Upper lobe of left lung (tissue), 6 donors: ENCODE results near the gene ZCWPW2. TPM values are rescaled to one million over a fixed set of nuclear protein-coding genes. Genes with fewer than 3 reads are reported as not detected.

ENCODE experiments used
- ATAC-seq, 2 donors: fragments of 200-7000 bp; cut with Tn5 transposase; one replicate each; pipeline ENCODE4 v1.9.1; 2022; ENCODE audit warnings: mild to moderate bottlenecking in 2 of 2, moderate library complexity in 2 of 2; ENCODE audit not compliant: low FRiP score in 2 of 2
- DNase-seq, 2 donors: peaks; one replicate each; pipeline ENCODE4 v3.0.0-alpha.2; 2019 to 2020
- H3K27ac ChIP-seq, 4 donors: fragments of 200-600 bp; sonication (generic); one replicate each; pipeline ENCODE4 v1.5.1; 2016 to 2019
- H3K27me3 ChIP-seq, 4 donors: fragments of 200-600 bp; sonication (generic); one replicate each; pipeline ENCODE4 v1.5.1; 2017 to 2019
- H3K36me3 ChIP-seq, 4 donors: fragments of 200-600 bp; sonication (generic); one replicate each; pipeline ENCODE4 v1.5.1; 2016 to 2019
- H3K4me1 ChIP-seq, 4 donors: fragments of 200-600 bp; sonication (generic); one replicate each; pipeline ENCODE4 v1.5.1; 2018 to 2019
- H3K4me3 ChIP-seq, 4 donors: fragments of 200-600 bp; sonication (generic); one replicate each; pipeline ENCODE4 v1.5.1; 2017 to 2019; ENCODE audit warnings: mild to moderate bottlenecking in 2 of 4, moderate library complexity in 1 of 4
- H3K9me3 ChIP-seq, 4 donors: fragments of 200-600 bp; sonication (generic); one replicate each; pipeline ENCODE4 v1.5.1; 2018 to 2019
- EP300 ChIP-seq, 4 donors: sonication (generic); formaldehyde crosslinking; IDR thresholded peaks; one replicate each; pipeline ENCODE4 v1.5.1; 2017; ENCODE audit warnings: antibody characterized with exemption in 4 of 4, control low read depth in 2 of 4
- POLR2A ChIP-seq, 4 donors: fragments of 450-650 bp; IDR thresholded peaks; one replicate each; pipeline ENCODE4 v1.5.1; 2016 to 2017; ENCODE audit warnings: antibody characterized with exemption in 4 of 4, mild to moderate bottlenecking in 2 of 4
- POLR2AphosphoS5 ChIP-seq, 2 donors: sonication (generic); formaldehyde crosslinking; IDR thresholded peaks; one replicate each; pipeline ENCODE4 v1.5.1; 2017; ENCODE audit warnings: antibody characterized with exemption in 2 of 2
- WGBS, 2 donors: methylation state at CpG; one replicate each; pipeline ENCODE4 v1.1.5; 2017 to 2018; 5-methylcytosine and 5-hydroxymethylcytosine counted together
- total RNA-seq, 6 donors: library from RNA; depleted of rRNA in 4 of 6; stranded (reverse); fragments of >200 nt in 4 of 6; gene quantifications; one replicate each; pipeline versions ENCODE4 v1.1.0 to v1.2.1, GENCODE V29; 2016 to 2021
- TF ChIP-seq, protein P1 (sequence below), 6 experiments: fragments of 450-650 bp in 4 of 6; fragments of 200-600 bp in 2 of 6; sonication (generic) in 2 of 6; IDR thresholded peaks; one replicate each; pipeline ENCODE4 v1.5.1; 2016 to 2019; ENCODE audit warnings: antibody characterized with exemption in 6 of 6
- donor health status: DM: no; HTN: no; CAD: no; lungs with moderate emphysema.
- donor health status: DM: no; HTN: yes; CAD: no; lungs with severe emphysema.

Gene ZCWPW2
- total RNA-seq, 6 donors from 2014 or later = 0.46 to 1.2 (median 0.89) TPM; not detected in 1

DNA sequence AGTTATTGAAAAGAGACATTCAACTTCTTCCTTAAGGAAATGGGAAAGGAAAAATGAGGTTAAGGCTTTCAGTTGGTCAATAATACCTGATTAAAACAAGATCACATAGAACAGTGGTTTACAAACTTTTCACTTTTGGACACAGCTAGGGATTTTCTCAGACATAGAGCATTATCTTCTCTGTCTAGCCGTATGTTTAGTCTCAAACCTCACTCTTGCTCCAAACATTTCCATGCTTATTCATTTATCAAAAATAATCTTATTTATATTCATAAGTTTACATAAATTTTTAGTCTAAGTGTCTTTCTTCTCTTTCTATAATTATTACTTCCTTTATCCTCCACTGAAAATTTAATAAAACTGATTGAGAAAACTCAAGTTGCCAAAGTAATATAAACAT, 114.3 kb downstream of the ZCWPW2 start:
- TF ChIP-seq, protein P1, sequence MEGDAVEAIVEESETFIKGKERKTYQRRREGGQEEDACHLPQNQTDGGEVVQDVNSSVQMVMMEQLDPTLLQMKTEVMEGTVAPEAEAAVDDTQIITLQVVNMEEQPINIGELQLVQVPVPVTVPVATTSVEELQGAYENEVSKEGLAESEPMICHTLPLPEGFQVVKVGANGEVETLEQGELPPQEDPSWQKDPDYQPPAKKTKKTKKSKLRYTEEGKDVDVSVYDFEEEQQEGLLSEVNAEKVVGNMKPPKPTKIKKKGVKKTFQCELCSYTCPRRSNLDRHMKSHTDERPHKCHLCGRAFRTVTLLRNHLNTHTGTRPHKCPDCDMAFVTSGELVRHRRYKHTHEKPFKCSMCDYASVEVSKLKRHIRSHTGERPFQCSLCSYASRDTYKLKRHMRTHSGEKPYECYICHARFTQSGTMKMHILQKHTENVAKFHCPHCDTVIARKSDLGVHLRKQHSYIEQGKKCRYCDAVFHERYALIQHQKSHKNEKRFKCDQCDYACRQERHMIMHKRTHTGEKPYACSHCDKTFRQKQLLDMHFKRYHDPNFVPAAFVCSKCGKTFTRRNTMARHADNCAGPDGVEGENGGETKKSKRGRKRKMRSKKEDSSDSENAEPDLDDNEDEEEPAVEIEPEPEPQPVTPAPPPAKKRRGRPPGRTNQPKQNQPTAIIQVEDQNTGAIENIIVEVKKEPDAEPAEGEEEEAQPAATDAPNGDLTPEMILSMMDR (IDR thresholded peaks at IDR 0.05) = no peak
- TF ChIP-seq POLR2A (IDR thresholded peaks at IDR 0.05) = no peak
- no peak for TF ChIP-seq EP300 (IDR thresholded peaks at IDR 0.05)
- no peak for TF ChIP-seq POLR2AphosphoS5 (IDR thresholded peaks at IDR 0.05)
- no peaks in the 10 kb centered on the region for H3K4me1 ChIP-seq
- no peaks in the 10 kb centered on the region for H3K36me3 ChIP-seq
- WGBS, 2 donors = 0 to 68% methylated on average over 1 of the region's 1 CpG
- H3K27me3 ChIP-seq = no peaks in the 10 kb centered on the region
- no peak overlapping the region for H3K4me3 ChIP-seq
- H3K9me3 ChIP-seq = no peaks in the 10 kb centered on the region
- ATAC-seq (no peak), DNase-seq (no peak)
- H3K27ac ChIP-seq = no peak overlapping the region

GRCh38 chr3:28467414-28467813, 118.9 kb downstream of the ZCWPW2 start:
- ATAC-seq = no peak
- TF ChIP-seq POLR2AphosphoS5 (IDR thresholded peaks at IDR 0.05) = no peak
- no peak for TF ChIP-seq EP300 (IDR thresholded peaks at IDR 0.05)
- no peak for TF ChIP-seq POLR2A (IDR thresholded peaks at IDR 0.05)
- TF ChIP-seq, protein P1 (IDR thresholded peaks at IDR 0.05) = no peak
- Histone ChIP-seq H3K36me3 (no peaks in the 10 kb centered on the region), H3K4me3 (no peak overlapping the region), H3K27ac (no peak overlapping the region), H3K27me3 (no peaks in the 10 kb centered on the region), H3K4me1 (no peaks in the 10 kb centered on the region), H3K9me3 (no peaks in the 10 kb centered on the region)
- DNase-seq = no peak
- 95 to 100% methylated on average over 1 of the region's 1 CpG for WGBS, 2 donors

DNA sequence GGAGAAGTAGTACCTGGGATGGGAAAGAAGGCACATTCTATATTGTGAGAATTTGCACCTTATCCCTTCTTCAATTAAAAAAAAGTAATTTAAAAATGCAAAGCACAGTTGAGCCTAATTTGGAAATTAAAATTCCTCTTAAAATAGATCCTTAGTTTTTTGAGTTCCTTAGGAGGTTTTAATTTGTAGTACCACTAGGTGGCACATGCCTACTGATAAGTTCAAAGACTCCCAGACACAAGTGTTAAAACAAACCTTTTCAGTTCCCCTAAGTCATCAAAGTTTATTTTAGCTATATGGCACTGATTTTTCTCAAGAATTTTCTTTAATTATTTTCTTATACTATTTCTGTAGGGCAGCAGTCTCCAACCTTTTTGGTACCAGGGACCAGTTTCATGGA, 127.7 kb downstream of the ZCWPW2 start:
- Histone ChIP-seq H3K27me3 (no peaks in the 10 kb centered on the region), H3K4me1 (no peaks in the 10 kb centered on the region), H3K36me3 (no peaks in the 10 kb centered on the region), H3K4me3 (no peak overlapping the region), H3K27ac (no peak overlapping the region), H3K9me3 (no peaks in the 10 kb centered on the region)
- no peak for ATAC-seq
- TF ChIP-seq POLR2AphosphoS5 (IDR thresholded peaks at IDR 0.05) (no peak), EP300 (IDR thresholded peaks at IDR 0.05) (no peak), POLR2A (IDR thresholded peaks at IDR 0.05) (no peak)
- TF ChIP-seq, protein P1 (IDR thresholded peaks at IDR 0.05) = peak in 4 of 6 experiments; percentile 24 to 40 (median 32)
- no peak for DNase-seq

DNA sequence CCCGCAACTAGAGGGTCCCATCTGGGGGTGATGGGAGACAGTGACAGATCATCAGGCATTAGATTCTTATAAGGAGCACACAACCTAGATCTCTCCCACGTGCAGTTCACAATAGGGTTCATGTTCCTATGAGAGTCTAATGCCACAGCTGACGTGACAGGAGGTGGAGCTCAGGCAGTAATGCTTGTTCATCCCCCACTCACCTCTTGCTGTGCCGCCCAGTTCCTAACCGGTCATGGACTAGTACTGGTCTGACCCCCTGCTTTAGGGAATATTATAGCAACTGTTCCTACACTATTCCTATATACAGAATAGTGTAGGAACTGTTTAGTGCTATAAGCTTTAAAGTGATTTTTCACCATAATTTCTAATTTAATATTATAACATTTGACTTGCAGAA, 128.2 kb downstream of the ZCWPW2 start:
- 76 to 84% methylated on average over 4 to 5 of the region's 5 CpGs for WGBS, 2 donors

GRCh38 chr3:28485164-28485563, 136.6 kb downstream of the ZCWPW2 start:
- Histone ChIP-seq H3K9me3 (peaks cover 0 to 7% (median 0%) of the 10 kb centered on the region in 4 donors), H3K27me3 (no peaks in the 10 kb centered on the region), H3K4me3 (no peak overlapping the region), H3K27ac (no peak overlapping the region), H3K4me1 (no peaks in the 10 kb centered on the region), H3K36me3 (no peaks in the 10 kb centered on the region)
- DNase-seq (no peak), ATAC-seq (no peak)
- TF ChIP-seq POLR2A (IDR thresholded peaks at IDR 0.05) (no peak), POLR2AphosphoS5 (IDR thresholded peaks at IDR 0.05) (no peak), EP300 (IDR thresholded peaks at IDR 0.05) (no peak)
- TF ChIP-seq, protein P1 (IDR thresholded peaks at IDR 0.05) = no peak

More for the DNA sequence above, 128.2 kb downstream of the ZCWPW2 start:
- TF ChIP-seq POLR2AphosphoS5 (IDR thresholded peaks at IDR 0.05) (no peak), POLR2A (IDR thresholded peaks at IDR 0.05) (no peak), EP300 (IDR thresholded peaks at IDR 0.05) (no peak)
- TF ChIP-seq, protein P1 (IDR thresholded peaks at IDR 0.05) = no peak
- DNase-seq (no peak), ATAC-seq (no peak)
- no peaks in the 10 kb centered on the region for H3K36me3 ChIP-seq
- H3K4me1 ChIP-seq = no peaks in the 10 kb centered on the region
- no peaks in the 10 kb centered on the region for H3K27me3 ChIP-seq
- no peak overlapping the region for H3K4me3 ChIP-seq
- H3K9me3 ChIP-seq = no peaks in the 10 kb centered on the region
- no peak overlapping the region for H3K27ac ChIP-seq
